AG09309 (cell line): Measurements from ENCODE around the gene MORN4.

Experiments
- DNase-seq: peaks from one replicate; pipeline ENCODE4 v3.0.0-alpha.2; 2010; ENCODE audit warnings: low read depth
- H3K4me3 ChIP-seq: 2 replicates; pipeline ENCODE4 v1.5.1; 2011; ENCODE audit warnings: mild to moderate bottlenecking, low read depth, low read length, moderate library complexity; ENCODE audit not compliant: control insufficient read depth
- TF ChIP-seq, protein P1 (sequence below): IDR thresholded peaks from 2 replicates; pipeline ENCODE4 v1.5.1; 2011; ENCODE audit warnings: mild to moderate bottlenecking, low read depth, low read length, inconsistent platforms; ENCODE audit not compliant: insufficient read depth, control insufficient read depth; ENCODE audit errors: missing control alignments

MORN4 gene

GRCh38 chr10:97566336-97566996, 66.8 kb downstream of the MORN4 start:
- no peak for DNase-seq
- TF ChIP-seq, protein P1, sequence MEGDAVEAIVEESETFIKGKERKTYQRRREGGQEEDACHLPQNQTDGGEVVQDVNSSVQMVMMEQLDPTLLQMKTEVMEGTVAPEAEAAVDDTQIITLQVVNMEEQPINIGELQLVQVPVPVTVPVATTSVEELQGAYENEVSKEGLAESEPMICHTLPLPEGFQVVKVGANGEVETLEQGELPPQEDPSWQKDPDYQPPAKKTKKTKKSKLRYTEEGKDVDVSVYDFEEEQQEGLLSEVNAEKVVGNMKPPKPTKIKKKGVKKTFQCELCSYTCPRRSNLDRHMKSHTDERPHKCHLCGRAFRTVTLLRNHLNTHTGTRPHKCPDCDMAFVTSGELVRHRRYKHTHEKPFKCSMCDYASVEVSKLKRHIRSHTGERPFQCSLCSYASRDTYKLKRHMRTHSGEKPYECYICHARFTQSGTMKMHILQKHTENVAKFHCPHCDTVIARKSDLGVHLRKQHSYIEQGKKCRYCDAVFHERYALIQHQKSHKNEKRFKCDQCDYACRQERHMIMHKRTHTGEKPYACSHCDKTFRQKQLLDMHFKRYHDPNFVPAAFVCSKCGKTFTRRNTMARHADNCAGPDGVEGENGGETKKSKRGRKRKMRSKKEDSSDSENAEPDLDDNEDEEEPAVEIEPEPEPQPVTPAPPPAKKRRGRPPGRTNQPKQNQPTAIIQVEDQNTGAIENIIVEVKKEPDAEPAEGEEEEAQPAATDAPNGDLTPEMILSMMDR = no peak

GRCh38 chr10:97564776-97565175, 68.5 kb downstream of the MORN4 start:
- DNase-seq = no peak
- H3K4me3 ChIP-seq = no peak overlapping the region
- TF ChIP-seq, protein P1 = no peak

More at GRCh38 chr10:97566336-97566996, 66.8 kb downstream of the MORN4 start:
- H3K4me3 ChIP-seq = no peak overlapping the region
